Transverse colon (tissue), 4 donors: Measurements from ENCODE around the gene OMP. TPM values are rescaled to one million over a fixed set of nuclear protein-coding genes. Genes with fewer than 3 reads are reported as not detected.
"Not testable (repeated sequence)": the region's sequence is repeated elsewhere in the genome, so short reads cannot be mapped to it uniquely, and the experiment has no call there.

Experiments
- DNase-seq: peaks from one replicate; pipeline ENCODE4 v3.0.0-alpha.2; 2019
- H3K27ac ChIP-seq, 4 donors: fragments of 200-600 bp; sonication (generic); 2 replicates each; pipeline ENCODE4 v1.5.1; 2016 to 2018; ENCODE audit warnings: inconsistent platforms in 4 of 4
- H3K27me3 ChIP-seq: fragments of 200-600 bp; sonication (generic); 2 replicates; pipeline ENCODE4 v1.5.1; 2017; ENCODE audit warnings: inconsistent platforms
- H3K36me3 ChIP-seq, 4 donors: fragments of 200-600 bp; sonication (generic); 2 replicates each; pipeline ENCODE4 v1.5.1; 2017 to 2019; ENCODE audit warnings: inconsistent platforms in 4 of 4
- H3K4me1 ChIP-seq, 4 donors: fragments of 200-600 bp; sonication (generic); 2 replicates each; pipeline ENCODE4 v1.5.1; 2017 to 2020; ENCODE audit warnings: inconsistent platforms in 4 of 4
- H3K4me3 ChIP-seq, 4 donors: fragments of 200-600 bp; sonication (generic); 1 replicate in 1 of 4; 2 replicates in 3 of 4; pipeline versions ENCODE4 v1.5.1 to v1.6.1; 2017 to 2019; ENCODE audit warnings: inconsistent platforms in 4 of 4
- H3K9me3 ChIP-seq, 2 donors: fragments of 200-600 bp; sonication (generic); 2 replicates each; pipeline ENCODE4 v1.5.1; 2017 to 2019; ENCODE audit warnings: inconsistent platforms in 2 of 2
- EP300 ChIP-seq: sonication (generic); formaldehyde crosslinking; IDR thresholded peaks from one replicate; pipeline ENCODE4 v1.6.1; 2017; ENCODE audit warnings: antibody characterized with exemption, low read depth
- POLR2A ChIP-seq: fragments of 450-650 bp; IDR thresholded peaks from one replicate; pipeline ENCODE4 v1.6.1; 2016; ENCODE audit warnings: antibody characterized with exemption, mild to moderate bottlenecking, moderate library complexity
- POLR2AphosphoS5 ChIP-seq, 3 donors: sonication (generic); formaldehyde crosslinking; IDR thresholded peaks; one replicate each; pipeline ENCODE4 v1.6.1; 2016; ENCODE audit warnings: antibody characterized with exemption in 3 of 3
- WGBS, 2 donors: methylation state at CpG; one replicate each; pipeline ENCODE4 v1.1.5; 2018; ENCODE audit warnings: low coverage in 1 of 2; 5-methylcytosine and 5-hydroxymethylcytosine counted together
- in situ Hi-C, 4 donors: fragments of 200-750 bp; cut with MboI; loops; one replicate each; pipeline versions ENCODE4 v1.15.0 to v1.15.1; 2017; ENCODE audit warnings: low sequenced_read_pairs in 3 of 4, low pct_ligation_motif_present in 1 of 4, low pct_unique_long_range_greater_than_20kb in 1 of 4
- intact Hi-C: fragments of 100-400 bp; cut with DNase I; formaldehyde crosslinking; loops from one replicate; pipeline ENCODE4 v1.15.1; 2023; ENCODE audit warnings: low total_unique reads
- total RNA-seq, 4 donors: library from RNA; depleted of rRNA; stranded (reverse); fragments of >200 nt; gene quantifications; one replicate each; pipeline ENCODE4 v1.1.0, GENCODE V29; 2016
- TF ChIP-seq, protein P1 (sequence below), 5 experiments: fragments of 200-600 bp in 3 of 5; fragments of 450-650 bp in 2 of 5; sonication (generic) in 3 of 5; IDR thresholded peaks; 1 replicate in 2 of 5; 2 replicates in 3 of 5; pipeline ENCODE4 v1.5.1; 2016 to 2017; ENCODE audit warnings: antibody characterized with exemption in 5 of 5, inconsistent platforms in 3 of 5, mild to moderate bottlenecking in 2 of 5, moderate library complexity in 1 of 5

The OMP gene
- total RNA-seq, 4 donors from 2014 or later = 16.0 to 126 (median 49.4) TPM

DNA sequence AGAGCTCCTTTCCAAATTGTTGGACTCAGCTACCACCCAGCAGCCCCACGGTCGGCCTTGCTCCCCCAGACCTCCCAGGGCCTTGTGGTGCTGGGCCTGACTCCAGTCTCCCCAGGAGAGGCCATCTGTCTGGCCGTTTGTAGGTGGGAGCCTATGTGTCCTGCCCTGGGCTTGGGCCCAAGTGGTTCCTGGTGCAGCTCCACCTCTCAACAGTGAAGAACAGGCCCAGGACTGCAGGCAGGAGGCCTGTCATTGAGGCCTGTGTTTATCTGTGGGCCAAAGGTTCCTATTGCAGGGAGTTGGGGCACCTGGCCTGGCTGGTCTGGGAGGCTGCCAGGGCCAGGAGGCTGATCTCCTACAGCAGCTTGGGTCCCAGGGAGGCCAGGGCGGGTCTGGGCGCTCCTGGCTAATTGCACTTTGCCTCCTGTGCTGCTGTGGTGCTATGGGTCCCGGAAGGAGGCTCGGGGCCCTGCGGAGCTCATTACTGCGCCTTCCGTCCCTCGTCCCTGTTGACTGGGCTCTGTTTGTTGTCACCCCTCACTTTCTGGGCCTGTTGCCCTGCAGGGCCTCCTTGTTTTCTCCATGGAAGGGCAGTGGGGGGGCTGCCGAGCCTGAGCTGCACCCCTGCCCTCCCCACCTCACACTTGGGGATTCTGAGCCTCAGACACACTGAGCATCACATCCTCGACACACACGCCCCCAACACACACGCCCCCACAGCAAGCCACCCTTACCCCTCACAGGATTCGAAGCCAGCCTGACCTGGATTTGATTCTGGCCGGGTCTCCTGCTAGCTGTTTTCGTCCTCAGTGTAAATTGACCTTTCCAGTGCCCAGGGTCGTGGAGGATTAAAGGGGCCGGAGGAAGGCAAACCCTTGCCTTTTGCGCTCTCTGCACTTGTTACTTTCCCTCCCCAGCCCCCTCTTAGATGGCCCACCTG, 6.8 kb upstream of the OMP start:
- Histone ChIP-seq H3K36me3 (no peaks in the 10 kb centered on the region), H3K4me3 (no peak overlapping the region), H3K4me1 (peaks cover 16 to 40% (median 26%) of the 10 kb centered on the region in 4 donors), H3K9me3 (no peaks in the 10 kb centered on the region), H3K27ac (peak overlapping the region; percentile 78 to 92 (median 88)), H3K27me3 (no peaks in the 10 kb centered on the region)
- no peak for TF ChIP-seq POLR2A
- TF ChIP-seq POLR2AphosphoS5 (IDR thresholded peaks at IDR 0.05) = peak in 2 of 3 donors; percentile 42 to 81
- WGBS, 2 donors = 69 to 76% methylated on average over 4 to 21 of the region's 21 CpGs
- intact Hi-C loops = no loop called here
- in situ Hi-C loops = no loop called here
- DNase-seq = peak; percentile 91

DNA sequence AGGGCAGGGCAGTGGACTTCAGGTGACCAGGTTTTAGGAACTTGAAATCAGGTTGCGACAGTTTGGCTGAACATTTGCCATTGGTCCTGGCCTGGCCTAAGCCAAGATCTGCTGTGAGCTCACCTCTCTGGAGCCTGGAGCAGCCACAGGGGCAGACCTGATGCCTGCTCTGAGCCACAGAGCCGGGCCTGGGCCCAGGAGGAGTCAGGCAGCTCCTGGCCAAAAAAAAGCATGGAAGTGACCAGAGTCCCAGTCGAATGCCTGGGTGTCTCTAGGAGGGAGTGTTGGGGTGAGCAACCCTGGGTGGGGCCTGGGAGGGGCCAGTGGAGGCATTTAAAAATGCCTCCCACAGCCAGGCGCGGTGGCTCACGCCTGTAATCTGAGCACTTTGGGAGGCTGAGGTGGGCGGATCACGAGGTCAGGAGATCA, 6.0 kb upstream of the OMP start:
- DNase-seq = peak; percentile 56

DNA sequence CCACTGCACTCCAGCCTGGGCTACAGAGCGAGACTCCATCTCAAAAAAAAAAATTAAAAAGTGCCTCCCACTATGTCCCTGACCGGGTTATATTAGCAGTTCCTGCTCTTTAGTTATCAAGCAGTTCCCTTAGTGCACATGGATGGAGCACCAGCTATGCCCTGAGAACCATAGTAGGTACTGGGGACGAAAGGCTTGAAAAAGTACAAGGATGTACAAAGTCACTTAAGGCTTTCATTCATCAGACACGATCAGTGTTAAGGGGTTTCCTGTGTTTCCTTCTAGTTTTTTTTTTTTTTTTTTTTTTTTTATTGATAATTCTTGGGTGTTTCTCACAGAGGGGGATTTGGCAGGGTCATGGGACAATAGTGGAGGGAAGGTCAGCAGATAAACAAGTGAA, 5.5 kb upstream of the OMP start:
- H3K9me3 ChIP-seq, in situ Hi-C loops, H3K27me3 ChIP-seq, H3K36me3 ChIP-seq, DNase-seq, intact Hi-C loops, H3K4me3 ChIP-seq: not testable (repeated sequence)
- peaks cover 16 to 32% (median 21%) of the 10 kb centered on the region in 4 donors for H3K4me1 ChIP-seq
- WGBS, 2 donors = 77 to 82% methylated on average over 2 to 4 of the region's 4 CpGs
- peak overlapping the region in 3 of 4 donors; percentile 78 to 92 (median 87) for H3K27ac ChIP-seq

More for the DNA sequence above, 6.0 kb upstream of the OMP start:
- Histone ChIP-seq H3K27ac (peak overlapping the region; percentile 78 to 92 (median 88)), H3K4me3 (no peak overlapping the region), H3K27me3 (no peaks in the 10 kb centered on the region), H3K9me3 (no peaks in the 10 kb centered on the region), H3K36me3 (no peaks in the 10 kb centered on the region), H3K4me1 (peaks cover 16 to 32% (median 21%) of the 10 kb centered on the region in 4 donors)
- in situ Hi-C loops = no loop called here
- intact Hi-C loops = no loop called here
- no peak for TF ChIP-seq EP300
- TF ChIP-seq, protein P1, sequence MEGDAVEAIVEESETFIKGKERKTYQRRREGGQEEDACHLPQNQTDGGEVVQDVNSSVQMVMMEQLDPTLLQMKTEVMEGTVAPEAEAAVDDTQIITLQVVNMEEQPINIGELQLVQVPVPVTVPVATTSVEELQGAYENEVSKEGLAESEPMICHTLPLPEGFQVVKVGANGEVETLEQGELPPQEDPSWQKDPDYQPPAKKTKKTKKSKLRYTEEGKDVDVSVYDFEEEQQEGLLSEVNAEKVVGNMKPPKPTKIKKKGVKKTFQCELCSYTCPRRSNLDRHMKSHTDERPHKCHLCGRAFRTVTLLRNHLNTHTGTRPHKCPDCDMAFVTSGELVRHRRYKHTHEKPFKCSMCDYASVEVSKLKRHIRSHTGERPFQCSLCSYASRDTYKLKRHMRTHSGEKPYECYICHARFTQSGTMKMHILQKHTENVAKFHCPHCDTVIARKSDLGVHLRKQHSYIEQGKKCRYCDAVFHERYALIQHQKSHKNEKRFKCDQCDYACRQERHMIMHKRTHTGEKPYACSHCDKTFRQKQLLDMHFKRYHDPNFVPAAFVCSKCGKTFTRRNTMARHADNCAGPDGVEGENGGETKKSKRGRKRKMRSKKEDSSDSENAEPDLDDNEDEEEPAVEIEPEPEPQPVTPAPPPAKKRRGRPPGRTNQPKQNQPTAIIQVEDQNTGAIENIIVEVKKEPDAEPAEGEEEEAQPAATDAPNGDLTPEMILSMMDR (IDR thresholded peaks at IDR 0.05) = no peak
- no peak for TF ChIP-seq POLR2A
- TF ChIP-seq POLR2AphosphoS5 (IDR thresholded peaks at IDR 0.05) = no peak
- 70 to 74% methylated on average over 2 to 8 of the region's 8 CpGs for WGBS, 2 donors

DNA sequence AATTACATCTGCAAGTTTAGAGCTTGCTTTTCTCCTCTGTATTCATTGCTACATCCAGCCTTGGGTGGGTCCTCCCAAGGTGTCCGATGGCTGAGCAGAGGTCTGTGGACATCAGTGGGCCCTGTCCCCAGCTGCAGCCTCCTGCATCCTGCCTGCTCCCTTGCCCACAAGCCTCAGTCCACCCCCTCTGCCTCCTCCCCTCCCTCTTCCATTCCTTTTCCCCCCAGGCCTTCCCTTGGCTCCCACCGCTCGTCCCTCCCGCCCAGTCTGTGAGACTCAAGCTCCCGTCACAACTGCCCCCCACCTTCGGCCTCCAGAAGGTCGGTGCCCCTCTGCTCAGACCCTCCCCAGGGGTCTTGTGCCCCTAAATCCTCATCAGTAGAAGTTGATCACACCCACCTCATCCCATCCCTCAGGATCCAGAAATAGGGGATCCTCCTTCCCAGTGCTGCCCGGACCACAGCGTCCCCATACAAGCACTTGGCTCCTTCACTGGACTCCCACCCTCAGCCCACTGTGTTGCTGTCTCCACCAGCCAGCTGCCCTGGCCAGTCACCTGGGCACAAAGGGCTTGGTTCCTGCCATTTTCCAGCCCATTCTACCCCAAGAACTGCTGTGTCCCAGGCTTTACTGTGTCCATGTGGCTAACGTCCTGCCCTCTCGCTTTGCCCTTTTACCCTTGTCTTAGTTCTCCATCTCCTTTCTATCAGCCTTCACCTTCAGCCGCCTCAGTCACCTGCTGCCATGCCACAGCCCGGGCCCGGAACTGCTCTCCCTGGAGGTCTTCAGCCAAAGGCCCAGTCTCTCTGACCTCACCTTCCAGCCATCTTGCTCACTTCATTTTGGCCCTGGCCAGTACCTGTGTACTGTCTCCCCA, 2.2 kb upstream of the OMP start:
- no peaks in the 10 kb centered on the region for H3K27me3 ChIP-seq
- H3K9me3 ChIP-seq = no peaks in the 10 kb centered on the region
- WGBS, 2 donors = 92 to 93% methylated on average over 5 to 14 of the region's 14 CpGs
- H3K27ac ChIP-seq = no peak overlapping the region
- no peaks in the 10 kb centered on the region for H3K36me3 ChIP-seq
- no peak overlapping the region for H3K4me3 ChIP-seq
- TF ChIP-seq POLR2AphosphoS5 (IDR thresholded peaks at IDR 0.05) (no peak), EP300 (no peak), POLR2A (no peak)
- TF ChIP-seq, protein P1 (IDR thresholded peaks at IDR 0.05) = no peak
- DNase-seq = no peak
- intact Hi-C loops = no loop called here
- H3K4me1 ChIP-seq = peaks cover 7 to 26% (median 18%) of the 10 kb centered on the region in 4 donors
- in situ Hi-C loops = no loop called here
